ENCODE measurements around the gene SOX1. TPM values are rescaled to one million over a fixed set of nuclear protein-coding genes. Genes with fewer than 3 reads are reported as not detected.

SOX1 gene
- polyA plus RNA-seq, 1 donor from 2014 or later, result 13.2 TPM

DNA sequence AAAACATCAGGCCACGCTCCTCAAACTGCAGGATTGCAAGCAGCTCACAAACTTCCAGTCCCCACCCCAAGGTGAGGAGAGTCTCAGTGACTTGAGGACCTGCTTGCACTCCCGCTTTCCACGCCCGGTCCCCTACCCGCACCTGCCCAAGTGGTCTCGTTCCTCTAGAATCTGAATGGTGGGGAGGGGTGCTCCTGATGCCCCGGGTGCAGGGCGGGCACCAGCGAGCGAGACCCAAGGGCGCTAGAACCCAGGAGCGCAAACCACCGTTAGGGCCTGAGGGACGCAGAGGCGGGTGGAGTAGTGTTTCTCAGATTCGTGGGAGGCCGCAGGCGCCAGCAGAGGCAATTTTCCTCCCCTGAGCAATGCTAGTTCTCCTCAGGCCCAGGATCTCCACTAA is 40.3 kb downstream of the SOX1 start:
- TF ChIP-seq RAD21 (conservative IDR thresholded peaks at IDR 0.05), result no peak
- no peak overlapping the region for H3K9ac ChIP-seq (ENCODE audit: low read length)
- H3K9me2 ChIP-seq (ENCODE audit: insufficient read depth, low read length), result no peaks in the 10 kb centered on the region
- H2AFZ ChIP-seq (ENCODE audit: low read depth, low read length), result no peak overlapping the region
- H3K27ac ChIP-seq (ENCODE audit: low read length), result no peak overlapping the region
- H3K36me3 ChIP-seq (ENCODE audit: insufficient read depth, low read length), result peaks cover 3% of the 10 kb centered on the region
- H3K4me2 ChIP-seq (ENCODE audit: low read length), result no peak overlapping the region
- H4K20me1 ChIP-seq (ENCODE audit: insufficient read depth), result no peaks in the 10 kb centered on the region
- no peaks in the 10 kb centered on the region for H3K9me3 ChIP-seq (ENCODE audit: low read length)
- H3K27me3 ChIP-seq (ENCODE audit: insufficient read depth, low read depth, low read length), result peaks cover 29% of the 10 kb centered on the region
- peaks cover 5% of the 10 kb centered on the region for H3F3A ChIP-seq (ENCODE audit: insufficient read depth, low read length, poor library complexity, severe bottlenecking)
- H3K4me3 ChIP-seq (ENCODE audit: low read length), result no peak overlapping the region
- peaks cover 7% of the 10 kb centered on the region for H3K79me2 ChIP-seq (replicated peaks; ENCODE audit: insufficient read depth, low read length)

DNA sequence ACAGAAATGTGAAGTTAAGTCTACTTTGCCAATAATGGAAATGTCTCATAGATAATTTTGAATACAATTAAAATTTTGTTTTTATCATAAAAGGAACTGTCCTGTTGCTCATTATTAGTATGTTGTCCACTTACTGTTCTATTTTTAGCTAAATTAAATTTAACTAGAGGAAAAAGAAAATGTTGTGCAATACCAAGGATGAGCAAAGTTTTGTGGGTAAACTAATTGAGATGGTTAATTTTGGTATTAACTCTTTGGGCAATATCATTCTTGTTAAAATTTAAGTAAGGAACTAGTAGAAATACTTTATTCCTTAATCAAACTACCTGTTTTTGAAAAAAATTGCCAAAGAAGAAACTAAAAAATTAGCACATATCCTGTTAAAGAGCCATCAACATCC is 43.5 kb downstream of the SOX1 start:
- peaks cover 17% of the 10 kb centered on the region for H3K27me3 ChIP-seq (ENCODE audit: insufficient read depth, low read depth, low read length)

More for the DNA sequence above, 43.5 kb downstream of the SOX1 start:
- Histone ChIP-seq H3K4me2 (ENCODE audit: low read length) (no peak overlapping the region), H3F3A (ENCODE audit: insufficient read depth, low read length, poor library complexity, severe bottlenecking) (peaks cover 5% of the 10 kb centered on the region), H2AFZ (ENCODE audit: low read depth, low read length) (no peak overlapping the region), H3K36me3 (ENCODE audit: insufficient read depth, low read length) (peaks cover 3% of the 10 kb centered on the region), H3K79me2 (replicated peaks; ENCODE audit: insufficient read depth, low read length) (peaks cover 7% of the 10 kb centered on the region), H3K27ac (ENCODE audit: low read length) (no peak overlapping the region), H4K20me1 (ENCODE audit: insufficient read depth) (no peaks in the 10 kb centered on the region), H3K4me3 (ENCODE audit: low read length) (no peak overlapping the region), H3K9me3 (ENCODE audit: low read length) (no peaks in the 10 kb centered on the region), H3K9me2 (ENCODE audit: insufficient read depth, low read length) (no peaks in the 10 kb centered on the region), H3K9ac (ENCODE audit: low read length) (no peak overlapping the region)
- TF ChIP-seq EP300 (conservative IDR thresholded peaks at IDR 0.05; ENCODE audit: poor library complexity, severe bottlenecking) (no peak), POLR2AphosphoS5 (IDR thresholded peaks at IDR 0.05) (no peak), EZH2 (IDR thresholded peaks at IDR 0.05; ENCODE audit: borderline replicate concordance, insufficient read depth, low read length, poor library complexity, severe bottlenecking) (no peak), MXI1 (conservative IDR thresholded peaks at IDR 0.05; ENCODE audit: poor library complexity, severe bottlenecking) (no peak), SMC3 (conservative IDR thresholded peaks at IDR 0.05; ENCODE audit: poor library complexity) (no peak), TAF1 (IDR thresholded peaks at IDR 0.05; ENCODE audit: low read depth) (no peak), RAD21 (conservative IDR thresholded peaks at IDR 0.05) (no peak)
- TF ChIP-seq, protein P1, sequence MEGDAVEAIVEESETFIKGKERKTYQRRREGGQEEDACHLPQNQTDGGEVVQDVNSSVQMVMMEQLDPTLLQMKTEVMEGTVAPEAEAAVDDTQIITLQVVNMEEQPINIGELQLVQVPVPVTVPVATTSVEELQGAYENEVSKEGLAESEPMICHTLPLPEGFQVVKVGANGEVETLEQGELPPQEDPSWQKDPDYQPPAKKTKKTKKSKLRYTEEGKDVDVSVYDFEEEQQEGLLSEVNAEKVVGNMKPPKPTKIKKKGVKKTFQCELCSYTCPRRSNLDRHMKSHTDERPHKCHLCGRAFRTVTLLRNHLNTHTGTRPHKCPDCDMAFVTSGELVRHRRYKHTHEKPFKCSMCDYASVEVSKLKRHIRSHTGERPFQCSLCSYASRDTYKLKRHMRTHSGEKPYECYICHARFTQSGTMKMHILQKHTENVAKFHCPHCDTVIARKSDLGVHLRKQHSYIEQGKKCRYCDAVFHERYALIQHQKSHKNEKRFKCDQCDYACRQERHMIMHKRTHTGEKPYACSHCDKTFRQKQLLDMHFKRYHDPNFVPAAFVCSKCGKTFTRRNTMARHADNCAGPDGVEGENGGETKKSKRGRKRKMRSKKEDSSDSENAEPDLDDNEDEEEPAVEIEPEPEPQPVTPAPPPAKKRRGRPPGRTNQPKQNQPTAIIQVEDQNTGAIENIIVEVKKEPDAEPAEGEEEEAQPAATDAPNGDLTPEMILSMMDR (IDR thresholded peaks at IDR 0.05; ENCODE audit: poor library complexity, severe bottlenecking), result no peak
- TF ChIP-seq, protein P2, sequence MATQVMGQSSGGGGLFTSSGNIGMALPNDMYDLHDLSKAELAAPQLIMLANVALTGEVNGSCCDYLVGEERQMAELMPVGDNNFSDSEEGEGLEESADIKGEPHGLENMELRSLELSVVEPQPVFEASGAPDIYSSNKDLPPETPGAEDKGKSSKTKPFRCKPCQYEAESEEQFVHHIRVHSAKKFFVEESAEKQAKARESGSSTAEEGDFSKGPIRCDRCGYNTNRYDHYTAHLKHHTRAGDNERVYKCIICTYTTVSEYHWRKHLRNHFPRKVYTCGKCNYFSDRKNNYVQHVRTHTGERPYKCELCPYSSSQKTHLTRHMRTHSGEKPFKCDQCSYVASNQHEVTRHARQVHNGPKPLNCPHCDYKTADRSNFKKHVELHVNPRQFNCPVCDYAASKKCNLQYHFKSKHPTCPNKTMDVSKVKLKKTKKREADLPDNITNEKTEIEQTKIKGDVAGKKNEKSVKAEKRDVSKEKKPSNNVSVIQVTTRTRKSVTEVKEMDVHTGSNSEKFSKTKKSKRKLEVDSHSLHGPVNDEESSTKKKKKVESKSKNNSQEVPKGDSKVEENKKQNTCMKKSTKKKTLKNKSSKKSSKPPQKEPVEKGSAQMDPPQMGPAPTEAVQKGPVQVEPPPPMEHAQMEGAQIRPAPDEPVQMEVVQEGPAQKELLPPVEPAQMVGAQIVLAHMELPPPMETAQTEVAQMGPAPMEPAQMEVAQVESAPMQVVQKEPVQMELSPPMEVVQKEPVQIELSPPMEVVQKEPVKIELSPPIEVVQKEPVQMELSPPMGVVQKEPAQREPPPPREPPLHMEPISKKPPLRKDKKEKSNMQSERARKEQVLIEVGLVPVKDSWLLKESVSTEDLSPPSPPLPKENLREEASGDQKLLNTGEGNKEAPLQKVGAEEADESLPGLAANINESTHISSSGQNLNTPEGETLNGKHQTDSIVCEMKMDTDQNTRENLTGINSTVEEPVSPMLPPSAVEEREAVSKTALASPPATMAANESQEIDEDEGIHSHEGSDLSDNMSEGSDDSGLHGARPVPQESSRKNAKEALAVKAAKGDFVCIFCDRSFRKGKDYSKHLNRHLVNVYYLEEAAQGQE (IDR thresholded peaks at IDR 0.05; ENCODE audit: borderline replicate concordance), result no peak
